Testis (tissue), 3 donors: ENCODE results near the gene LRPAP1. TPM values are rescaled to one million over a fixed set of nuclear protein-coding genes. Genes with fewer than 3 reads are reported as not detected.

ENCODE experiments used
- DNase-seq: peaks from one replicate; pipeline ENCODE4 v3.0.0-alpha.2; 2019
- H3K27ac ChIP-seq, 2 donors: fragments of 200-600 bp; sonication (generic); one replicate each; pipeline ENCODE4 v1.5.1; 2019
- H3K27me3 ChIP-seq: fragments of 200-600 bp; sonication (generic); one replicate; pipeline ENCODE4 v1.5.1; 2019
- H3K36me3 ChIP-seq: fragments of 200-600 bp; sonication (generic); one replicate; pipeline ENCODE4 v1.5.1; 2017; ENCODE audit warnings: low read depth; ENCODE audit errors: missing control alignments
- H3K4me1 ChIP-seq: fragments of 200-600 bp; sonication (generic); one replicate; pipeline ENCODE4 v1.5.1; 2019
- H3K4me3 ChIP-seq, 2 donors: fragments of 200-600 bp; sonication (generic); one replicate each; pipeline ENCODE4 v1.5.1; 2017 to 2019
- H3K9me3 ChIP-seq: fragments of 200-600 bp; sonication (generic); one replicate; pipeline ENCODE4 v1.5.1; 2017
- CTCF ChIP-seq, 3 experiments: fragments of 450-650 bp in 2 of 3; fragments of 200-600 bp in 1 of 3; sonication (generic) in 1 of 3; IDR thresholded peaks; one replicate each; pipeline ENCODE4 v1.5.1; 2016 to 2019; ENCODE audit warnings: antibody characterized with exemption in 3 of 3, mild to moderate bottlenecking in 2 of 3, moderate library complexity in 1 of 3
- POLR2A ChIP-seq: fragments of 450-650 bp; IDR thresholded peaks from one replicate; pipeline ENCODE4 v1.6.1; 2017; ENCODE audit warnings: antibody characterized with exemption, mild to moderate bottlenecking, moderate library complexity
- WGBS, 2 donors: methylation state at CpG; one replicate each; pipeline ENCODE4 v1.1.5; 2018; 5-methylcytosine and 5-hydroxymethylcytosine counted together
- intact Hi-C: fragments of 100-400 bp; cut with DNase I; formaldehyde crosslinking; loops from one replicate; pipeline ENCODE4 v1.15.1; 2023; ENCODE audit warnings: low total_unique reads
- polyA plus RNA-seq: library from polyadenylated mRNA; stranded (reverse); fragments of 350-450 nt; fragmentation: Illumina TruSeq; extraction: RNeasy Lipid Tissue Mini Kit (QIAGEN cat#74804); gene quantifications from one replicate; pipeline ENCODE4 v1.2.3, GENCODE V29; 2014; ENCODE audit warnings: low read depth, low replicate concordance; ENCODE audit not compliant: insufficient read depth
- total RNA-seq, 2 donors: library from RNA; depleted of rRNA; stranded (reverse); fragments of >200 nt; gene quantifications; one replicate each; pipeline ENCODE4 v1.2.3, GENCODE V29; 2016

LRPAP1 gene
- total and polyA plus RNA-seq, 3 donors from 2014 or later = 179 to 337 (median 279) TPM

- TF ChIP-seq CTCF (IDR thresholded peaks at IDR 0.05) (no peak), POLR2A (no peak)
- Histone ChIP-seq H3K27ac (no peak overlapping the region), H3K27me3 (no peaks in the 10 kb centered on the region), H3K4me3 (no peak overlapping the region), H3K4me1 (no peaks in the 10 kb centered on the region), H3K9me3 (no peaks in the 10 kb centered on the region), H3K36me3 (no peaks in the 10 kb centered on the region)
- intact Hi-C loops = no loop called here
- WGBS, 2 donors = 92 to 100% methylated on average over 6 to 35 of the region's 35 CpGs
- no peak for DNase-seq
Measured at GRCh38 chr4:3478446-3479357, 53.5 kb downstream of the LRPAP1 start.

DNA sequence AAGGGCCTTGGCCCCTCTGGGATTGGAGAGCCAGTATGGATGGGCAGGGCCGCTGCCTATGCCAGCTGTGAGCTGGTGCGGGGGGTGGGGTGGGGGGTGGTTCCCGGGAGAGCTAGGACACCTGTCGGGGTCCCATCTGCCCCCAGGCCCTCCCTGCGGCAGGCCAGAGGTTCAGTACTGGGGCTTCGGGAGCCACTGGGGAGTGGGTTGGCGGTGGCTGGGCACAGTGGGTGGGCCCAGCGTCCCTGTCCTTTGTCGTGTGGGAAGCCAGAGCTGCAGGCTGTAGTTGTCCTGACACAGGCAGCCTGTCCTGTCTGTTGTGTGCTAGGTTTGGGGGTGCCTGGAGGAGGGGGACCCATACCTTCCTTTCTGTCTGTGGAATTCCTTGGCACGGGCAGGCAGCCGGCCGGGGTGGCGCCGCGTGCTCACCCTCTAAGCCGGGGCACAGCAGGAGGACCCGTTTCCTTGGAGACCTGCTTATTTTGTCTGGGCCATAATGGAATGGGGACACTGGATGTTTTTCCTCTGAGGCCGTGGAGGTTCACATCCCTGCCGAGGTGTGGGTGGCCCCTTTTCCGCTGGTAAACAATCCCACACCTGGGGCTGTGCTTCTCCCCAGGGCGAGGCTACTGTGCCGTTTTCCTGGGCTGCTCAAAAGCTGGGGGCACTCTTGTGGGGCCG, 54.3 kb downstream of the LRPAP1 start:
- TF ChIP-seq POLR2A (no peak), CTCF (IDR thresholded peaks at IDR 0.05) (no peak)
- H3K9me3 ChIP-seq = no peaks in the 10 kb centered on the region
- no peak overlapping the region for H3K4me3 ChIP-seq
- intact Hi-C loops = no loop called here
- H3K27ac ChIP-seq = no peak overlapping the region
- no peaks in the 10 kb centered on the region for H3K36me3 ChIP-seq
- 89 to 91% methylated on average over 13 to 23 of the region's 23 CpGs for WGBS, 2 donors
- DNase-seq = no peak
- H3K4me1 ChIP-seq = no peaks in the 10 kb centered on the region
- no peaks in the 10 kb centered on the region for H3K27me3 ChIP-seq

- 90 to 91% methylated on average over 3 to 27 of the region's 27 CpGs for WGBS, 2 donors
- no peaks in the 10 kb centered on the region for H3K4me1 ChIP-seq
- no peaks in the 10 kb centered on the region for H3K36me3 ChIP-seq
- intact Hi-C loops = no loop called here
- TF ChIP-seq POLR2A = no peak
- no peak for TF ChIP-seq CTCF (IDR thresholded peaks at IDR 0.05)
- no peak for DNase-seq
- no peak overlapping the region for H3K4me3 ChIP-seq
- H3K9me3 ChIP-seq = no peaks in the 10 kb centered on the region
- H3K27me3 ChIP-seq = no peaks in the 10 kb centered on the region
- no peak overlapping the region for H3K27ac ChIP-seq
Measured at GRCh38 chr4:3476936-3477749, 55.1 kb downstream of the LRPAP1 start.

DNA sequence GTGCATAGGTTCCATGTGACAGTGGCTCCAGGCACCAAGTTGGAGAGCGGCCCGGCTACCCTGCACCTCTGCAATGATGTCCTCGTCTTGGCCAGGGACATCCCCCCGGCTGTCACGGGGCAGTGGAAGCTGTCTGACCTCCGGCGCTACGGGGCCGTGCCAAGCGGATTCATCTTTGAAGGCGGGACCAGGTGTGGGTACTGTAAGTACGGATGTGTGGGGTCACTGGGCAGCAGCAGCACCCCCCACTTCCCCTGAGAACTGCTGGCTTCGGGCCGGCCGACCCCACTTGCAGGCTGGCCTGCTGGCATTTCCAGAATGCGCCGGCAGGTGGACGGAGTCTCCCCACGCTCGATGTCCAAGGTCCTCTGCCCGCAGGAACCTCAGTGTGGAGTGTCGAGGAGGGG, 55.9 kb downstream of the LRPAP1 start:
- 83 to 93% methylated on average over 2 to 22 of the region's 22 CpGs for WGBS, 2 donors
- DNase-seq = no peak
- Histone ChIP-seq H3K36me3 (no peaks in the 10 kb centered on the region), H3K4me3 (no peak overlapping the region), H3K4me1 (no peaks in the 10 kb centered on the region), H3K27me3 (no peaks in the 10 kb centered on the region), H3K27ac (no peak overlapping the region), H3K9me3 (no peaks in the 10 kb centered on the region)
- intact Hi-C loops = no loop called here
- no peak for TF ChIP-seq POLR2A
- no peak for TF ChIP-seq CTCF (IDR thresholded peaks at IDR 0.05)
